Keratinocyte (primary cell): ENCODE measurements around the gene DNAH17.

Experiments used
- CTCF ChIP-seq, 3 experiments: IDR thresholded peaks in 1 of 3; conservative IDR thresholded peaks in 1 of 3; optimal IDR thresholded peaks in 1 of 3; 2 replicates in 2 of 3; 3 replicates in 1 of 3; pipeline versions ENCODE3 to v1.5.1; 2011; ENCODE audit warnings: low read length in 3 of 3, mild to moderate bottlenecking in 3 of 3, moderate library complexity in 2 of 3, control low read depth in 1 of 3, inconsistent platforms in 1 of 3; ENCODE audit not compliant: insufficient read depth in 2 of 3; ENCODE audit errors: extremely low read depth in 1 of 3
- EZH2 ChIP-seq: IDR thresholded peaks from one replicate; pipeline ENCODE4 v1.6.1; 2012; ENCODE audit warnings: inconsistent platforms, mild to moderate bottlenecking, low read length, moderate library complexity

- TF ChIP-seq CTCF (optimal IDR thresholded peaks at IDR 0.05 in 1 of 3, IDR thresholded peaks at IDR 0.05 in 1 of 3, conservative IDR thresholded peaks at IDR 0.05 in 1 of 3; ENCODE audit: extremely low read depth in 1 of 3, insufficient read depth in 2 of 3, low read length in 3 of 3), result no peak
- no peak for TF ChIP-seq EZH2
Measured at GRCh38 chr17:78406920-78407319, 170.3 kb downstream of the DNAH17 start.
